B cell (primary cell): ENCODE measurements around the gene CCNT2.

Source experiments
- CTCF ChIP-seq: fragments of 200-600 bp; IDR thresholded peaks from one replicate; pipeline ENCODE4 v1.8.0; 2022; ENCODE audit warnings: antibody characterized with exemption, mild to moderate bottlenecking
- EZH2 ChIP-seq: IDR thresholded peaks from 2 replicates; pipeline ENCODE4 v1.6.1; 2012; ENCODE audit warnings: borderline replicate concordance, low read depth, mild to moderate bottlenecking, moderate library complexity, low read length; ENCODE audit not compliant: insufficient read depth, poor library complexity, severe bottlenecking

- TF ChIP-seq CTCF (no peak), EZH2 (no peak)
Observed at GRCh38 chr2:134912361-134912760, 6.3 kb upstream of the CCNT2 start.
